HG02678 (cell line): ENCODE data around the gene PARP1.
"Not testable (repeated sequence)": the region's sequence is repeated elsewhere in the genome, so short reads cannot be mapped to it uniquely, and the experiment has no call there.

Source experiments
- ATAC-seq: cut with Tn5 transposase; IDR thresholded peaks from one replicate; pipeline ENCODE4 v1.9.1; 2021; ENCODE audit warnings: mild to moderate bottlenecking, moderate library complexity; ENCODE audit not compliant: unreplicated experiment

Gene PARP1

GRCh38 chr1:226407497-226408284 is at the start of gene PARP1:
PARP1 (minus strand) TSS chr1:226408093; CDS start chr1:226407929, 164 bp downstream.
- peak; percentile 77 for ATAC-seq

DNA sequence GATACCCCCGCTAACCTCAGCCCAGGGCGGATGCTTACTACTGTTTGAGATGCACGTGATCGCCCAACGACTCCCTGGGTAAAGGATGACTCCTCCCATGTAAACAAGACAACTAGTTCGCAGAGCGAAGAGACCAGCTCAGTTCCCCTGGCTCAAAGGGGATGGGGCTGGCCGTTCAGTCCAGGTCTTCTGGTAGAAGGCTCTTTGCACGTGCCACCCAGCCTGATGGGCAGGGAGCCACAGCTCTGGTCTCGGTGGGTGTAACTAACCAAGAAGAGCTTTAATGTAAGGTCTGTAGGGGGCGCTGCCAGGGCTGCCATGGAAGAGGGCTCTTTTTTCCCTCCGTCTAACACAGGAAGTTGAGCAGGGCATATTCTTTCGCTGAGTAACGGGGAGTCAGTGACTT is 49.4 kb upstream of the PARP1 start:
- ATAC-seq, result no peak

GRCh38 chr1:226455843-226456242 is 48.0 kb upstream of the PARP1 start:
- ATAC-seq, result no peak

DNA sequence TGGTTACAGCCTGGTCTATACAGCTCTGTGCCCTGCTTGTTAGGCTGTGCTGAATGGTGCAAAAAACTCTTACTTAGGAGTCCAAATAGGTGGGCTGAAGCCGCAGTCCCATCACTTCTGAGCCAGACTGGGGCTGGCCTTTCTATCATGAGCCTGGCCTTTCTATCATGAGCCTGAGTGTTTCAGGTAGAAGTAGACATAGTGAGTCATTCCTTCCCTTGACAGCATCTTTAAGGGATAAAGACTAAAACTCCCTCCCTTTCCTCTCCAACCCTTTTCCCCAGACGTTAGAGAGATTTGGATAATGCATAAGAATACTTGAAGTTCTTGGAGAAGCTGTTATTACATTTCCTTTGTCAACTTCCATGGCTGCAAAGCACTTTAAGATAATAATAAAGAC is 46.5 kb upstream of the PARP1 start:
- ATAC-seq, result no peak

DNA sequence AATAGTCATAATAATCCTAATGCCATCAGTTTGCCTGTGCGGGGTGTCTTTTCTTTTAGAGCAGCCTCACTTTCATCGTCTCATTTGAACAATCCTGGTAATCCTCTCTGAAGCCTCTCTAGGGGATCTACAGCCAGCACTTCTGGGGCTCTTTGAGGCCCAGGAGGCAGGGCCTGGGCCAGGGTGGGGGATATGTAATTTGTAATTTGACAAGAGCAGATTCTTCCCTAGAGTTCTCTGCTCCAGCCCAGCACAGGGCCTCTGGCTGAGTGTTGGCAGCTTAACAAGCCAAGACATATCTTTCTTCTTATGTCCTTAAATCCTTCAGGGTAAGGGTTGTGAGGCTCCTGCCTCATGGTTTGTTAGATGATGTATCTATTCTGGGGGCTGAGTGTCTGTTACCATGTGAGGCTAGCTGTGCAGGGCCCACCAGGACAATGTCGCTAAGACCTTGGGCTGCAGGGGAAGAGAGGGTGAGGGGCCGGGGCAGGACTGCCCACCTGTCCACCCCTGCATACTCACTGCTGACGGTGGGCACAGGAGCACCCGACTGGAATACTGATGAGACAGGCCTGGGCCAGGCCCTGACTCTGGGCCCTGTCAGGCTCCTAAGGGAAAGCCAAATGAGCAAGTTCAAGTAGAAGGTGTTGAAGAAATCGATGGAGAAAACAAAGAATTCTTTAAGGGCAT is 45.3 kb upstream of the PARP1 start:
- no peak for ATAC-seq

DNA sequence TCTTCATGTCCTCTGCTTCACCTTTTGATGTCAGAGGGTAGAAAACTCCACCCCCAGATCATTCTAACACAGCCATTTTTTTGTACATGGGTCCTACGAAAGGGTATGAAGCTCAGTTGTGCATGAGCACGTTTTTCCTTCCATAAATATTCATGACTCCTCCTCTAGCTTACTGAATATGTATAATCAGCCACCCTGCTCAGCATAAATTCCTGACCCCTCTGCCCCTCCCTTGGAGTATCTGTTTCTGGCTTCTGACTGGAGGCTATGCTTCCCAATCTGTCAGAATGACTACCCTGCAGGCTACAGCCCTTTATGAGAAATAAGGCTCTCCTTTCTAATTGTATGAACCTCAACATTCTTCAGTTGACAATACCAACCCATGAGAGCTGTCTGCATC is 42.8 kb upstream of the PARP1 start:
- ATAC-seq, result no peak

DNA sequence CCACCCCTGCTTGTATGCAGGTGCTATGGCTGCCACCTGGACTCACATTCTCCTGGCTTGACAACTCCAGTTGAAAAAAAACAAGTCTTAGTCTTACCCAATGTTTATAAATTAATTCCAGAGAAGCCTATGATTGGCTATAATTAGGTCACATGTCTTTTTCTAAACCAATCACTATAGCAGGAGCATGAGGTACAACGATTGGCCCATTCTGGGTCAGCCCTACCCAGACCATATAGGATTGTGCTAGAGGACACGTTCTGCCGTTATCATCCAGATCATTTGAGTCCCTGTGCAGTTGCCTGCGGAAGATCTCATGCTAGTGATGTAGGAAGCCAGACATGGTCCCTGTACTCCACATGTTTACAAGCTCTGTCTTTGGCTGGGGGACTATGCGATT is 41.9 kb upstream of the PARP1 start:
- no peak for ATAC-seq

DNA sequence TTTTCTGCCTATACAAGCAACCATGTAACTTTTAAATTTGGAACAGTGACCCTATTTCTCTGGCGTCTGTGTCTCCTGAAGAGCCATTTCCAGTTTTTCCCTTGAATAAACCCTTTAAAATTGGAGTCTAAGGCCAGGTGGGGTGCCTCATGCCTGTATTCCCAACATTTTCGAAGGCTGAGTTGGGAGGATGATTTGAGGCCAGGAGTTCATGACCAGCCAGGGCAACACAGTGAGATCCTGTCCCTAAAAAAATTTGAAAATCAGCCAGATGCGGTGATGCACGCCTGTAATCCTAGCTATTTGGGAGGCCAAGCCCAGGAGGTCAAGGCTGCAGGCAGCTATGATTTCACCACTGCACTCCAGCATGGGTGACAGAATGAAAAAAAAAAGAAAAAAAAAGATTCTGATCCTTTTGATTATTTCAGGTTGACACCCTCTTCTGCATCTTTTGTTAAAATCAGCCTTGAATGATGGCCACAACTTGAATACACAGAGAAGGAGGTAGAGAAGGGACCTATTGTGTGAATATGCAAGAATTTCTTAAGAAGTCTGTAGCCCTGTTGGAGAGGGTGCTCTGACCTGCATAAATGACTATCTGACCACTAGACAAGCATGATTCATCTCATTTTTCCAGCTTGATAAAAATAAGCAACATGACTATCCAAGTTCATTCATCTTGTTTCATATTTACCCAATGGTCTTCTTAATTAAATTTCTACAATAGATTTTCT is 40.2 kb upstream of the PARP1 start:
- no peak for ATAC-seq

DNA sequence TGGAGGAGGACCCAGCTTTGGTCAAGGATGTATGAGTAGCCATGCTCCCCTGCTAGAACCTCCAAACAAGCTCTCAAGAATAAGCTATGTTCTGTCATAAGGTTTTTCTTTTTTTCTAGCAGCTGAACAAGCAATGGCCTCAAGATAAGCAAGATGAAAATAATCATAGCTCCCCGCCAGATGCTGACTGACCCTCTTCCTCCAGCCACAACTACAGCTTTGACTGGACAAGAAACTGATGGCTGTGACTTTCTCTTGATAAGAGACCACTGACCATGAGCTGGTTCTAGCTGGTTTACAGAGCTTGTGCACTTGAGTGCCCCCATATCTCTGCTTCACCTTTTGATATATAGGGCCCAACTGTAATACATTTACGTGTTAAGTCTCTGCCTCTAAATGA is 38.2 kb upstream of the PARP1 start:
- no peak for ATAC-seq

GRCh38 chr1:226444901-226445300 is 37.0 kb upstream of the PARP1 start:
- ATAC-seq, result peak; percentile 100

GRCh38 chr1:226443439-226443838 is 35.5 kb upstream of the PARP1 start:
- ATAC-seq, result no peak

- ATAC-seq, result no peak
These were observed 35.1 kb upstream of the PARP1 start for GRCh38 chr1:226443033-226443432.

GRCh38 chr1:226441629-226442028 is 33.7 kb upstream of the PARP1 start:
- ATAC-seq, result no peak

- ATAC-seq, result no peak
These were observed 32.6 kb upstream of the PARP1 start for GRCh38 chr1:226440512-226440911.

- no peak for ATAC-seq
These were observed 30.1 kb upstream of the PARP1 start for GRCh38 chr1:226438007-226438406.

DNA sequence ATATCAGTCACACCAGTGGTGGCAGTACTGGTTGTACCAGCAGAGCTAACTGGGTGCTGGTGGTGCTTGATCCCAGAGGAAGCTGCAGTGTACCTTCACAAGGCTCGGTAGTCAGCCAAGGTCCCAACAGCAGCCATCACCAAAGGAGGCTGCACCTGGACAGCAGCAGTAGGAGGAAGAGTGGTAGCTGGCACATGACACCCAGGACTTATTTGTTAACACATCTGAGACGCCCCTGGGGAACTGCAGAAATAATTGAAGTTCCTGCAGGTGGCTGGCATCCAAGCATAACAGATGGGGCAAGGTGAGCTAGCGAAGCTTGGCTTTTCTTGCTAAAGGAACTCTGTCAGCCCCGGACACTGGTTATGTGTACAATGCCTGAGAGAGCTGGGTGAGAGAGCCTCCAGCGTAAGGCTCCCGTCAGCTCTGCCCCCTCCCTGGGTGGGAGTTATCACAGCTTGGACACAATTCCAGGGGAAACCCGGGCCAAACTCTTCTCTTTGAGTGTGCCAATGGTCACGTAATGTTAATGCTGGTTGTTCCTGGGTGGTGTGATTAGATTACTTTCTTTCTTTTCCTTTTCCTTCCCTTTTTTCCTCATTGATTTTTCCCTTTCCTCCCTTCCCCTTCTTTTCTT is 29.1 kb upstream of the PARP1 start:
- ATAC-seq, result no peak

DNA sequence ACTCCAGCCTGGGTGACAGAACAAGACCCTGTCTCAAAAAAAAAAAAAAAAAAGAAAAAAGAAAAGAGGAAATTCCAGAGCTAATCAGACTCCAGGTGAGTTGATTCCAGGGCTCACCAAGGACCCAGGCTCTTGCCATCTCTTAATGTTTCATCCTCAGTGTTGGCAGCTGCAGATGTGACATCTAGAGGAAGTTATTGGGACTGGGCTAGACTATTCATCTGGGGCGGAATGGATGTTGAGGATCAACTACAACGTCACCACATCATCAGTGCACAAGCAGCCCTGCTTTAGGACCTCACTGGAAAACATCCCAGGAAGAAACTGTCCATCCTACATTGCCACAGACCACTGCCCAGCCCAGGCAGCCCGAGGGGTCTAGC is 28.6 kb upstream of the PARP1 start:
- no peak for ATAC-seq

GRCh38 chr1:226433341-226433720 is 25.4 kb upstream of the PARP1 start:
- no peak for ATAC-seq

GRCh38 chr1:226432586-226433340 is 24.9 kb upstream of the PARP1 start:
- ATAC-seq, result no peak

GRCh38 chr1:226431898-226432297 is 24.0 kb upstream of the PARP1 start:
- ATAC-seq, result not testable (repeated sequence)
